Transverse colon (tissue), 3 donors: ENCODE measurements around the gene TNFSF11.

Source experiments
- CTCF ChIP-seq, 5 experiments: fragments of 200-600 bp in 3 of 5; fragments of 450-650 bp in 2 of 5; sonication (generic) in 3 of 5; IDR thresholded peaks; 1 replicate in 2 of 5; 2 replicates in 3 of 5; pipeline ENCODE4 v1.5.1; 2016 to 2017; ENCODE audit warnings: antibody characterized with exemption in 5 of 5, inconsistent platforms in 3 of 5, mild to moderate bottlenecking in 2 of 5, moderate library complexity in 1 of 5
- POLR2A ChIP-seq: fragments of 450-650 bp; IDR thresholded peaks from one replicate; pipeline ENCODE4 v1.6.1; 2016; ENCODE audit warnings: antibody characterized with exemption, mild to moderate bottlenecking, moderate library complexity

DNA sequence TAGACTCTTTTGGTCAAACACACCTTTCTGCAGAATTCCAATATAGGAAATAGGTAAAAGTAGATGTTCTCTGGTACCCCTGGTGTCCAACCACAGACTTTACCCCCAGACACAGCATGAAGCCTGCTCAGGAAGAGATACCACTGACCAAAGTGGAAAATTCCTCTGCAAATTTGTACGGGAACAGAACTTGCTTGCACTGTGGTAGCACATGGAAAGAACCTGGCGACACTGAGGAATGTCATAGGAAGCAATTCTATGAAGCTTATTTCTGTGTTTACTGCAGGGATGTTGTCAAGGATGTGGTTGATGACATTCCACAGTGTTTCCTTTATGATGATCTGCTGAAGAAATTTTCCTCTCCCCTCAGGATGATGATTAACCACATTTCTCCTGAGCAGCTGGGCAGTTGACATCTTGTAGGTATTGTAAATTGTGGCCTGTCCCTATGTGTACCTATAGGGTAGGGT, 48.9 kb upstream of the TNFSF11 start:
- TF ChIP-seq CTCF (IDR thresholded peaks at IDR 0.05): no peak
- no peak for TF ChIP-seq POLR2A
